GM12892 (cell line): ENCODE data around the gene NPIPB8.

Source experiments
- POLR2A ChIP-seq: IDR thresholded peaks from 2 replicates; pipeline ENCODE4 v1.6.1; 2011; ENCODE audit warnings: low read depth, low read length, control low read depth
- POLR2AphosphoS5 ChIP-seq: IDR thresholded peaks from 2 replicates; pipeline ENCODE4 v1.6.1; 2011; ENCODE audit warnings: low read depth, low read length, control low read depth
- TAF1 ChIP-seq: IDR thresholded peaks from 2 replicates; pipeline ENCODE4 v1.6.1; 2011; ENCODE audit warnings: low read depth, mild to moderate bottlenecking, control low read depth, low read length, borderline replicate concordance

DNA sequence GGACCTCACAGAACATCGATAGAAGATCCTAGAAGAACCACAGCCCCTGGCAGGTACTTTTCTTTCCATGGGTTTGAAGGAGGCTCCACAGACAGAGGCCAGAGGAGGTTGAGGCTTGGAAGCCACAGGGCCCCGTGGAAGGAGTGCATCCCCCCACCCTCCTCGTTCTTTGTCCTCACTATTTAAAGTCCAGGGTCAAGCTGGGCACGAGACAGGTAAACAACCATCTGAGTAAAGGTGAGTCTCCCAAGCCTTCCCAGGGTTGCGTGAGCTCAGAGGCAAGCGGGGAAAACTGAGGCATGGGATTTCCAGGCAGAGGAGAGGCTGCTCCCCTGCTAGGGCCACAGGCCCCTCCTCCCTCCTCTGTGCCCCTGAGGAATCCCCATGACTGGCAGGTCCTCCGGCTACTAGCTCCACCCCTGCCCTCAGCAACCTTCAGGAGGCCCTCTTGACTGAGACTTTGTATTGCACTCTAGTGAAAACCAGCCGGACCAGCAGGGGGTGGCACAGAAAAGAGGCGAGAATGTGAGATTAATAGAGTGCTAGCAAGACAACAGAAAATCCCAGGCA lies 40.1 kb upstream of the NPIPB8 start:
- TF ChIP-seq POLR2AphosphoS5 (no peak), TAF1 (no peak), POLR2A (no peak)
